ENCODE results near the gene SFXN4.

The SFXN4 gene

DNA sequence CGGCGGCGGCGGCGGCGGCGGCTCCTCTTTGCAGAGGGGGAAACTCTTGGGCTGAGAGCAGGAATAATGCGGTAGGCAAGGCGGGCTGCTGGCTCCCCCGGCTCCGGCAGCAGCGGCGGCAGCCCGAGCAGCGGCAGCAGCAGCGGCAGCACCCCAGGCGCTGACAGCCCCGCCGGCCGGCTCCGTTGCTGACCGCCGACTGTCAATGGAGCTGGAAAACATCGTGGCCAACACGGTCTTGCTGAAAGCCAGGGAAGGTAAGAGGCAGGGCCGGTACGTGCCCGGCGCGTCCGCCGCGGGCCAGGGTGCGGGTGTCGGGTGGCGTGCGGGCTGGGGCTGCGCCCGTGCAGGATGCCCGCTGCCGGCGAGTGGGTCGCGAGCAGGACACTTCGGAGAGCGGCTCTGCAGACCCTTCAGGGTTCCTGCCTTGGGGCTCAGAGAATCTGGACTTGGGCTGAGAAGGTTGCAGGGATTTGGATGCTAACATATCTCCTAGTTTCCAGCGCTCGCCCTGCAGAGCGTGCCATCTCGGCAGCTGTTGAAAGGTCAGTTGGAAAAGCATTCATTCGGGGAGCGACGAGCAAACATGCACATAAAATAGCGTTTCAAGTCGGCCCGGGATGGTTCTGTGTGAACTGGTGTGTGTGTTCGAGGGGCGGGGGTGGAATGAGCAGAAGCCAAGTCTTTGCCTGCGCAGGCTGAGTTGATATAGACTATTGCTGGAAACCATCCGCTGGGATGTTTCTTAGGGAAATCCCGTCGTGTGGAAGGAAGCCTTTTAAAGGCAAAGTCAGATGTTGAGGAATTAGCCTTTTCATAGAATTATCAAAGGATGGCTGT, 42.4 kb upstream of the SFXN4 start:
- no peak for DNase-seq (ENCODE audit: low read depth, low spot score)
- H3K9me3 ChIP-seq (ENCODE audit: low read depth, low read length), result no peaks in the 10 kb centered on the region
- peak overlapping the region; percentile 86 for H3K4me3 ChIP-seq
- peaks cover 4% of the 10 kb centered on the region; the same call in 1 of the 2 replicates for H3K36me3 ChIP-seq (ENCODE audit: insufficient read depth, low read length)
- TF ChIP-seq POLR2AphosphoS5 (IDR thresholded peaks at IDR 0.05; ENCODE audit: borderline replicate concordance, low read depth, low read length), result no peak
- TF ChIP-seq FOXP2 (optimal IDR thresholded peaks at IDR 0.05; ENCODE audit: control extremely low read depth, extremely low read length, insufficient read depth), result no peak
- TF ChIP-seq EZH2 (IDR thresholded peaks at IDR 0.05), result no peak
- H3K9ac ChIP-seq (ENCODE audit: insufficient read length), result peak overlapping the region; percentile 81
- peak overlapping the region; percentile 31; the same call in 1 of the 2 replicates for H3K27ac ChIP-seq

- peak; percentile 55 for DNase-seq (ENCODE audit: low read depth, low spot score)
- Histone ChIP-seq H3K9me3 (ENCODE audit: low read depth, low read length) (no peaks in the 10 kb centered on the region), H3K27ac (peak within 1 kb of the TSS; percentile 78), H3K4me3 (peak within 1 kb of the TSS; percentile 86), H3K36me3 (ENCODE audit: insufficient read depth, low read length) (no peaks in the 10 kb centered on the region), H3K9ac (ENCODE audit: insufficient read length) (peak within 1 kb of the TSS; percentile 81)
- TF ChIP-seq FOXP2 (optimal IDR thresholded peaks at IDR 0.05; ENCODE audit: control extremely low read depth, extremely low read length, insufficient read depth) (no peak), POLR2AphosphoS5 (IDR thresholded peaks at IDR 0.05; ENCODE audit: borderline replicate concordance, low read depth, low read length) (peak; percentile 40; the same call in 1 of the 2 replicates), EZH2 (IDR thresholded peaks at IDR 0.05) (no peak)
These were observed 41.8 kb upstream of the SFXN4 start, which contains the start of gene GRK5 for GRCh38 chr10:119207366-119207666. GRK5 (plus strand) TSS chr10:119207571; CDS start chr10:119207918, 347 bp downstream.

GRCh38 chr10:119206603-119207365, 41.3 kb upstream of the SFXN4 start:
- DNase-seq (ENCODE audit: low read depth, low spot score), result no peak
- H3K27ac ChIP-seq, result peak overlapping the region; percentile 78
- H3K36me3 ChIP-seq (ENCODE audit: insufficient read depth, low read length), result no peaks in the 10 kb centered on the region
- H3K9ac ChIP-seq (ENCODE audit: insufficient read length), result peak overlapping the region; percentile 76
- peak overlapping the region; percentile 76 for H3K4me3 ChIP-seq
- H3K9me3 ChIP-seq (ENCODE audit: low read depth, low read length), result no peaks in the 10 kb centered on the region
- no peak for TF ChIP-seq FOXP2 (optimal IDR thresholded peaks at IDR 0.05; ENCODE audit: control extremely low read depth, extremely low read length, insufficient read depth)
- no peak for TF ChIP-seq POLR2AphosphoS5 (IDR thresholded peaks at IDR 0.05; ENCODE audit: borderline replicate concordance, low read depth, low read length)
- TF ChIP-seq EZH2 (IDR thresholded peaks at IDR 0.05), result no peak

- H3K4me3 ChIP-seq, result peak overlapping the region; percentile 76
- no peaks in the 10 kb centered on the region for H3K36me3 ChIP-seq (ENCODE audit: insufficient read depth, low read length)
- TF ChIP-seq POLR2AphosphoS5 (IDR thresholded peaks at IDR 0.05; ENCODE audit: borderline replicate concordance, low read depth, low read length) (no peak), FOXP2 (optimal IDR thresholded peaks at IDR 0.05; ENCODE audit: control extremely low read depth, extremely low read length, insufficient read depth) (no peak), EZH2 (IDR thresholded peaks at IDR 0.05) (no peak)
- peak overlapping the region; percentile 78 for H3K27ac ChIP-seq
- H3K9ac ChIP-seq (ENCODE audit: insufficient read length), result peak overlapping the region; percentile 76
- no peaks in the 10 kb centered on the region for H3K9me3 ChIP-seq (ENCODE audit: low read depth, low read length)
- DNase-seq (ENCODE audit: low read depth, low spot score), result no peak
These were observed 40.5 kb upstream of the SFXN4 start for GRCh38 chr10:119205894-119206602.

- Histone ChIP-seq H3K9me3 (ENCODE audit: low read depth, low read length) (no peaks in the 10 kb centered on the region), H3K9ac (ENCODE audit: insufficient read length) (no peak overlapping the region), H3K36me3 (ENCODE audit: insufficient read depth, low read length) (no peaks in the 10 kb centered on the region), H3K27ac (peak overlapping the region; percentile 50; the same call in 1 of the 2 replicates), H3K4me3 (no peak overlapping the region)
- no peak for TF ChIP-seq EZH2 (IDR thresholded peaks at IDR 0.05)
- TF ChIP-seq POLR2AphosphoS5 (IDR thresholded peaks at IDR 0.05; ENCODE audit: borderline replicate concordance, low read depth, low read length), result no peak
- no peak for TF ChIP-seq FOXP2 (optimal IDR thresholded peaks at IDR 0.05; ENCODE audit: control extremely low read depth, extremely low read length, insufficient read depth)
- DNase-seq (ENCODE audit: low read depth, low spot score), result no peak
These were observed 37.5 kb upstream of the SFXN4 start for GRCh38 chr10:119203006-119203405.

- no peak for DNase-seq (ENCODE audit: low read depth, low spot score)
- Histone ChIP-seq H3K4me3 (no peak overlapping the region), H3K9ac (ENCODE audit: insufficient read length) (no peak overlapping the region), H3K36me3 (ENCODE audit: insufficient read depth, low read length) (no peaks in the 10 kb centered on the region), H3K27ac (no peak overlapping the region), H3K9me3 (ENCODE audit: low read depth, low read length) (no peaks in the 10 kb centered on the region)
- TF ChIP-seq EZH2 (IDR thresholded peaks at IDR 0.05) (no peak), POLR2AphosphoS5 (IDR thresholded peaks at IDR 0.05; ENCODE audit: borderline replicate concordance, low read depth, low read length) (no peak), FOXP2 (optimal IDR thresholded peaks at IDR 0.05; ENCODE audit: control extremely low read depth, extremely low read length, insufficient read depth) (no peak)
These were observed 35.7 kb upstream of the SFXN4 start for GRCh38 chr10:119201233-119201632.

- no peak overlapping the region for H3K9ac ChIP-seq (ENCODE audit: insufficient read length)
- no peak overlapping the region for H3K27ac ChIP-seq
- H3K9me3 ChIP-seq (ENCODE audit: low read depth, low read length), result no peaks in the 10 kb centered on the region
- no peak overlapping the region for H3K4me3 ChIP-seq
- TF ChIP-seq FOXP2 (optimal IDR thresholded peaks at IDR 0.05; ENCODE audit: control extremely low read depth, extremely low read length, insufficient read depth) (no peak), POLR2AphosphoS5 (IDR thresholded peaks at IDR 0.05; ENCODE audit: borderline replicate concordance, low read depth, low read length) (no peak), EZH2 (IDR thresholded peaks at IDR 0.05) (no peak)
- H3K36me3 ChIP-seq (ENCODE audit: insufficient read depth, low read length), result no peaks in the 10 kb centered on the region
- no peak for DNase-seq (ENCODE audit: low read depth, low spot score)
These were observed 33.9 kb upstream of the SFXN4 start for GRCh38 chr10:119199231-119199992.

All from SK-N-MC (cell line).